A204.1 (cell line): ENCODE results near the gene HSD17B10.
"Not testable (repeated sequence)": the region's sequence is repeated elsewhere in the genome, so short reads cannot be mapped to it uniquely, and the experiment has no call there.

Experiments used
- FAIRE-seq: peaks from 2 replicates; lab custom pipeline; 2012; peaks lifted over from hg19 to GRCh38; lab: Jason Lieb, UNC

The HSD17B10 gene

DNA sequence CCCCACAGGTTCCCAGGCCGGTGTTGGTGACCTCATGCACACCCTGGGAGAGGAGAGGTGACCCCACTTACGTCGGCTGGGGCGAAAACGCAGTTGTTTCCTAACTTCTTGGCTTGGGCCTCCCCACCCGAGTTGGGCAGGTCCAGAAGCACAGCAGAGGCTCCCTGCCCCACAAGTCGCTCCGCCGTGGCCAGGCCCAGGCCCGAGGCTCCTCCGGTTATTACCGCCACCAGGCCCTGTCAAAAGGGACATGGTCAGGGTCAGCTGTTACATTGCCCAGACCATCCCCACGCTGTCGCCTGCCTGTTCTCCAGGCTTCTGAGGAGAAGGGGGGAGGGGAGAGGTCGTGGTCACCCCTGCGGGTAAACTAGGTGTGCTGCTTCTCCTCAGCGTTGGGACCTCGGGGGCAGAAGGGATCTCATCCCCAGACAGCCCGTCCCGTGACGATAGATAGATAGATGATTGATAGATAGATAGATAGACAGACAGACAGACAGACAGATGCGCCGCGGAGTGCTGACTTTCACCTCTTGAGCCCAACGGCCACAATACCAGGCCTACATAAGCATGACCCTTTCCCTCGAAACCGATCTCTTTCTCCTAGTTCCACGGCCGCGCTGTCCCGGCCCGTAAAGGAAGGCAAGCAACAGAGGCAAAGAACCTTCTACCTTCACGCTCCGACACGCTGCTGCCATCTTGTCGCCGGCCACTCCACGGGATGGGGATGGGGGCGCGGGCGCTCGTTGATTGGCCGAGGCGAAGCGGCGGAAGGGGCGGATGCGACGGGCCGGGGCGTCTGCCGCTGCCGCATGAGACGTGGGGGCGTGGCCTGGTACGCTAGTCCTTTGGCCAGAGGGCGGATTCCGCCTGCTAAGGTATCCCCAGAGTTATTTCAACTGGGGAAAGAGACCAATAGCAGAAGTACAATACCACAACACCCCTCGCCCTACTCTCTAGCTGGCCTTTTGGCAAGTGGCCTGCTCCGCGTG lies at the start of gene HSD17B10:
TSS of gene HSD17B10 (minus strand) at position 720 of the 989 bp plus-strand sequence. CDS start at position 695, 25 bp downstream.
- FAIRE-seq: no peak

DNA sequence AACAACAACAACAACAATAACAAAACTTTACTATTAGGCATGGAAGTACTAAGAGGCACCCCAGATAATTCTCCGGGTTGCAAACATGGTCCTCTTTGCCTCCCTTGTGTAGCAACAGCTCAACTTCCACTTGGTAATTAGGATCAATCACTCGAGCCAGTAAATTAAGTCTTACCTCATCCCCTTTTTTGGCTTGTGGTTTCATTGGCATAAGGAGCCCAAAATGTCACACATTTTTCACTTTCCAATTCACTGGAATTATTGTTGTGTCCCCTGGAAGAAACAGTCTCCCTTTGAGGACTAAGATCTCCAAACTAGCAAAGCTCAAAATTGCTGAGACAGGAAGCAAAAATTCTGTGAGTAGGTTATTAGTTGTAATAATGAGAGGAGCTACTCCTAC lies 49.2 kb upstream of the HSD17B10 start:
- no peak for FAIRE-seq

DNA sequence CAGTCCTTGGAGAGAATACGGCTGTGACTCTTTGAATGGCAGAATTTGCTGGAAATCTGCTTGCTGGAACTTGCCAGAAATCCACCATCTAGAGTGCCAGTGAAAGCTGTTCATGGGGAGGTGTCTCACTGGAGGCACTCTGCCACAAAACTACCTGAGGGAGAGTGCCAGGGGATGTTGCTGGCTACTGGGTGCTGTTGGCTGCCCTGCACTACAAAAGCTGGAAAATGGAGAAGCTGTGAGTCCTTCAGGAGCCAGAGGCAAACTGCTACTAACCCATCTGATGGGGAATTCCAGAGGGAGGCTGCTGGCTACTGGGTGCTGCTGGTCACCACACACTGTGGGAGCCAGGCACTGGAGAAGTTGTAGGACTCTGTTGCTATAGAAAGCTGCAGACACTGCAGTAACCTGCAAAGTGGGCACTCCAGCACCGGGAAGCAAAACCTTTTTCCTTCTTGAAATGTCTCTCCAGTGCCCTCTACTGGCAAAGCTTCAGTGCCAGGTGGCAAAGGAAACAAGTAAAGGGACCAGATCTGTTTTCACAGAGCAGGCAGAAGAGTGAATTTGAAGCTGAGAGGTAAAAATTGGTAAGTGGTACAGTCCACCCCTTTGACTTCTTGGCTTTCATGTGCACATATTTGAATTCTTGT lies 47.8 kb upstream of the HSD17B10 start:
- FAIRE-seq: no peak

DNA sequence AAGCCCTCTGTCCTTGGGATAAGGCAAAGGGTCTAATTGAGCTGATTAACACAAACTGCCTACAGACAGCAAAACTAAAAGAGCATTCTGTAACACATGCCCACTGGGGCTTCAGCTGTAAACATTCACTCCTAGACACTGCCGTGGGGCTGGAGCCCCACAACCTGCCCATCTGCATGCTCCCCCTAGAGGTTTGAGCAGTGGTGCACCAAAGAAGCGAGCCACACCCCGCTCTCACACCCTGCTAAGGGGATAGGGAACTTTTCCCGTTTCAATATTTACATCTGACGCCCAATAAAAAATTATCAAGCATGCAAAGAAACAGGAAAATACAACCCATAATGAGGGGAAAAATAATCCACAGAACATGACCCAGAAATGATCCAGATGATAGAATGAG lies 46.9 kb upstream of the HSD17B10 start:
- FAIRE-seq: no peak

DNA sequence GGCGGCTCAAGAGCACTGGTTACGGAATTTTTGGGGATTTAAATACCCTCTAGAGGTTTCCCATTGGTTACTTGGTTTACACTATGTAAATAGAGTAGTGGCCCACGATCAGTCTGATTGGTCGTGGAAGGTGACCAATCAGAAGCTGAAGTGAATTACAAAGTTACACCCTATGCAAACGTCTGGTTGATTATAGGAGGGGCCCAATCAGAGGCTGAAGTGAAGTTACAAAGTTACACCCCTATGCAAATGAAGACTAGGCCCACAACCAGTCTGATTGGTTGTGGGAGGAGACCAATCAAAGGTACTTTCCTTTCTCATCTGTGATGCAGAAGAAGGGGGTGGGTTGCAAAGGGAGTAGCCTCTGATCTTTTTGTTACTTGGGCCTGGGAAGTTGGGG lies 45.1 kb upstream of the HSD17B10 start:
- FAIRE-seq: no peak

DNA sequence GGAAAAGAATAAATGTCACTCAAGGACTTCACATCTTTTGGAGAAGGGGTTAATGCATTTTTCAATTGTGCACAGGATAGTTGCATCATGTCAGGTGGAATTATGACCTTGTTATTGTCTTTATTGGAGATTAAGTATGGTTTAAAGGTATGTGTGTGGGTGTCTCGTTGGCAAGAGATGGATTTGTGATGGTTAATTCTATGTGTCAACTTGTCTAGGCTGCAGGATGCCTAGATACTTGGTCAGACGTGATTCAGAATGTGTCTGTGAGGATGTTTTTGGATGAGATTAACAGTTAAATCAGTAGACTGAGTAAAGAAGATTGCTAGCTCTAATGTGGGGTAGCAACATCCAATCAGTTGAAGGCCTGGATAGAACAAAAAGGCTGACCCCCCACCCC lies 42.2 kb upstream of the HSD17B10 start:
- FAIRE-seq: no peak

DNA sequence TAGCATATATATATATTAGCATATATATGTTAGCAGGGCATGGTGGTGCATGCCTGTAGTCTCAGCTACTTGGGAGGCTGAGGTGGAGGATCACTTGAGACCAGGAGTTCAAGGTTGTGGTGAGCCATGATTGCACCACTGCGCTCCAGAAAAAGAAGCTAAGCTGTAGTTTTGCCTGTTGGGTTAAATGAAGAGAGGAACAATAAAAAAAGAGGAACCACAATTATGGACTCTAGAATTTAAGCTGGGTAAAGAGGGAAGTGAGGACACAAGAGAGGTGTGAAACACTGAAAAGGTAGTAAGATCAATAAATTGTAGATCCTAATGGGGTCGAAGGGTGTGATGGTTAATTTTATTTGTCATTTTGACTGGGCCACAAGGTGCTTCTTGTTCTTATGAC lies 40.5 kb upstream of the HSD17B10 start:
- no peak for FAIRE-seq

DNA sequence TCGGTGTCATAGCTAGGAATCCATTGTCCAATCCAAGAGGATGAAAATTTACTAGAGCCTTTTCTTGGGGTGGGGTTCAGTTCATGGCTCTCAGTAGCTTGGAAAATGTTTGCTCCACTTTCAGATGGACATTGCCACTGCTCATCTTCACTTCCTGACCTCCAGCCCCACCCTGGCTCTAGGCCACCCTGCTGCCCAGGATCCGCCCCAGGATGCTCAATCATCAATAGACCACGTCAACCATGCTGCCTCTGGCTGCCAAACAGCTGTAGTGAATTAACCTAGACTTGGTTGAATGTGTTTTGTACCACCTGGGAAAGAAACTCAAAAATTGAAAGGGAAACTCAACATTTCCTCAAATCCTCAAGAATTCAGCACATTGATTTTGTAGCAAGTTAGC lies 37.2 kb upstream of the HSD17B10 start:
- no peak for FAIRE-seq

DNA sequence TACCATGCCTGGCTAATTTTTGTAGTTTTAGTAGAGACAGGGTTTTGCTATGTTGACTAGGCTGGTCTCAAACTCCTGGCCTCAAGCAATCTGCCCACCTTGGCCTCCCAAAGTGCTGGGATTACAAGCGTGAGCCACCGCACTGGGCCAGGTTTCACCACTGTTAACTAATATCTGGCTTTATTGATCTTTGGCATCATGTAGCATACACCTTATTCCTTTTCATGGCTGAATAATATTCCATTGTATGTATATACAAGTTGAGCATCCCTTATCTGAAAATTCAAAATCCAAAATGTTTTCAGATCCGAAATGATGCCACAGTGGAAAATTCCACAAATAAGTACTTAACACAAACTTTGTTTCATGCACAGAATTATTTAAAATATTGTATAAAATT lies 34.5 kb upstream of the HSD17B10 start:
- not testable (repeated sequence) for FAIRE-seq

DNA sequence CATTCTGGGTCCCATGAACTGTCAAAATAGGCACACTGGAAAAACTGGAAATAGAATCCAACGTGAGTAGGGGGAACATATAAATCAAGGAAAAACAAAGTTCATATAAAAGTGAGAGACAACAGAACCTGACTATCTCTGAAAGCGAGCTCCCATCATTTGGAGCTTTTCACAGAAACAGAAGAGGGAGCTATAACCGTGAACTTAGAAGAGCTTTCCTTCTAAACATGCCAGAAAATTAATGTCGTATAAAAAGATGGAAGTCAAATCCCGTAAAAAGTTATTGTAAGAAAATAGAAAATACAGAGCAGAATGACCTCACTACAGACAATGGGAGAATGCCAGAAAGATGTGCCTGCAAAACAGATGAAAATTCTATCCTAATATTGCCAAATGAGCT lies 23.9 kb upstream of the HSD17B10 start:
- FAIRE-seq: peak; percentile 94

DNA sequence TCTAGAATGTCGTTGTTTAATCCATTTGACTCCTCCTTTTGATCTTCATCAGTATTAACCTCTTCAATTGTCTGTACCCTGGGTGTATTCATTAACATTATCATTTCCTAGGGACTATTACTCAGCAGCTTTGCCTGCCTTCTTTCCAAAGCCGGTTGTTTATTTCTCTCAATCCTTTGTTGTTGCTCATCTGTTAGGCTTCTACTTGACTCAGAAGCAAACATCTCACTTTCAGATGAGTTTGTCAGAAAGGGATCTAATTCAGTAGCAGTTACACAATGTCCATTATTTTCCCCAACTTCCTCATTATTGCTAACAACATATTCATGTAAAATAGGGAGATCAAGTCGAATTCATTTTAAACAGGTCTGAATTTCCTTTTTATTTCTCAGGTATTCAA lies 22.1 kb upstream of the HSD17B10 start:
- no peak for FAIRE-seq

DNA sequence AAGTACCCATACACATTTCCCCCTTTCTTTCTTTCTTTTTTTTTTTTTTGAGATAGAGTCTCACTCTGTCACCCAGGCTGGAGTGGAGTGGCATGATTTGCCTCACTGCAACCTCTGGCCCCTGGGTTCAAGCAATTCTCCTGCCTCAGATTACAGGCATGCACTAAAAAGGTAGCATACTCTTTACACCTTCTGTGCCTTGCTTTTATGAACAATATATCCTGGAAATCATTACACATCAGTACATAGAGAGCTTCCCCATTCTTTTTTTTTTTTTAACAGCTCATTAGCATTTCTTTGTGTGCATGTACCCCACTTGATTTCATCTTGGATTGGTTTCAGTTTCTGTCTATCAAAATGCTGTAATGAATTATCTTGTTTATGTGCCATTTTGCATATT lies 18.6 kb upstream of the HSD17B10 start:
- FAIRE-seq: no peak

DNA sequence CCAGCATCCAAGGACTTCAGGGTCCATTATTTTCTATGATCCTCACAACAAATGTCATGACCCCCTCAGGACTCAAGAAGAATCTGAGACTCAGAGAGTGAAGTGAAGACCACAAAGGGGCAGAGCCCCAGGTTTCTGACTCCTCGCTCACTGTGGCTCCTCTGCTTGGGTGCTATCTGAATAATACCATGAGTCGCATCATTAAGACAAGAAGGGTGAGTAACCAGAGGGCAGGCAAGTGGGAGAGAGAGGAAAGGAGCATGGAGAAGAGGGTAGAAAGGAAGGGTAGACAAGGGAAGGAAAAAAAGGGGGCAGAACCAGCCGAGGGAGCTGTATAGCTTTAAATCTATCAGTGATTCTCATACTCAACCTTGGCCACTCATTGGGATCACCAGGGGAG lies 15.5 kb upstream of the HSD17B10 start:
- FAIRE-seq: no peak

DNA sequence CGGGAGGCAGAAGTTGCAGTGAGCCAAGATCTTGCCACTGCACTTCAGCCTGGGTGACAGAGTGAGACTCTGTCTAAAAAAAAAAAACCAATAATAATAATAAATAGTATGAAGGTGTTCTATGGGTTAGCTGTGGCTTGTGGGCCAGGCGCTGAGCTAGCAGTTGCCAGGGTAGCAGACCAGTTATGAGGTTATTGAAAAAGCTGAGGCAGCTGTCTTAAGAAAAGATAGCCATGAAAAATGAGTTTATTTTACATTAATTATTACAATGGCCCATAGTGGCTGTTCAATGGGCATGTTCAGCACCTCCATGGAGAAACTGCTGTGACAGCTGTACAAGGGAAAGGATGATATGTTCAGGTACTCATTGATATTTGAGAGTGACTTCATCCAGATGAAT lies 13.3 kb upstream of the HSD17B10 start:
- no peak for FAIRE-seq

DNA sequence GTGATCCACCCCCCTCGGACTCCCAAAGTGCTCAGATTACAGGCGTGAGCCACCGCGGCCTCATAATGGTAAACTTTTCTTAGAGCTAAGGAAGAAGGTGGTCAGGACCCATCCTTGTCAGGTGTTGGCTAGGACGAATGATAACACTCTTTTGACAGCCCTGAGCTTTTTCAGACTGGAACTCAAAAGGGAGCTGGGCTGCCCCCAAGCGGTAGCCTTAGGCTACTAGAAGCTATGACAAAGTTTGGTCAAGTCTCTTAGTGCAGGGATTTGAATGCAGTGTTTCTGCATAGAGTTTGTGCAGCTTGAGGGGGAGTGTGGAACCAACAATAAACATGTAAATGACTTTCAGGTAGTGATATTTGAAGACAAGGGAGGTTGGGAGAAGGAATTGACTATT lies 11.8 kb upstream of the HSD17B10 start:
- FAIRE-seq: peak; percentile 44

DNA sequence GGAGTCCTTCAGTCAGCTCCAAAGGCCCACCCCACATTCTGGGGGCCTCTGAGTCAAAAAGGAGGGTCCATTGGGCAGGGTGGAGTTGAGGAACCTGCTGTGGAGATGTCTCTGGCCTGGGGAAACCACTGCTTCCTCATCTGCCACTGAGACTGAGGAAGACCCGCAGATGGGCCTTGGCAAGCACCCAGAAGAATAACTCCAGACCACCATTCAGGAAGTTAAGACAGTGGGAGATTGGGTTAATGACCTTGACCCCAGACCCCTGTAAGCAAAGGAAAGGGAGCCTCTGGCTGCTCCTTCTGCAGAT lies 8.1 kb upstream of the HSD17B10 start:
- no peak for FAIRE-seq

DNA sequence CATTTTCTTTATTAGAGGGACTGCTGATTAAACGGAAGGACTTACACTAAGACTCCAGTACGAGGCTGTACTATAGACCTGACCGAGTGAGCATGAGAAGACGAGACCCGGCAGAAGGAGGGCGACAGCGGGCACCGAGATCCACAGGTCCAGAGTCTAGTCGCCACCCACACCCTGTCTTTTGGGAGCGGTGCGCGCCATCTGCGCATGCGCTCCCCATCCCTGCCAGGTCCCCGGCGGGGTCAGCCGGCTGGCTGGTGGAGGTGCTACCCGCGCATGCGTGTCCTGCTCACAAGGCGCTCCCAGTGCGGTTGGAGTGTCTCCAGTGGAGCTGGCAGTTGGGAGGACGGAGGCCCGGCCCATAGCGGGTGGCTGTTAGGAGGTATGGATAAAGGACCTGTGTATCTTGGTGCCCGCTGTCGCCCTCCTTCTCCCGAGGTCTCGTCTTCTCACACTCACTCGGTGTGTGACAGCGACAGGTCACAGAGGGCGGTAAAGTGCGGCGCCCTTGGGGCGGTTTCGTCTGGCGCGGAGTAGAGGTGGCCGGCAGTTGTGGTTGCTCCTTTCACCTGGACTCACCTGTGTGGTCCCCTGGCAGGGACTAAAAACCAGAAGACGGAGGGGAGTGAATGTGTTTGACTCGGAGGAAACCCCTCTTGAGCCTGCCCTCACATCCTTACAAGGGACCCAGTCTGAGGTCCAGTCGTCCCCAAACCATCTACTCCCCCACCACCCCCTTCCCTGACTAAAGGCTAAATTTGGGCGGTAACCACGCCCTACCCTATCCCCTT lies 7.6 kb upstream of the HSD17B10 start:
- FAIRE-seq: no peak

DNA sequence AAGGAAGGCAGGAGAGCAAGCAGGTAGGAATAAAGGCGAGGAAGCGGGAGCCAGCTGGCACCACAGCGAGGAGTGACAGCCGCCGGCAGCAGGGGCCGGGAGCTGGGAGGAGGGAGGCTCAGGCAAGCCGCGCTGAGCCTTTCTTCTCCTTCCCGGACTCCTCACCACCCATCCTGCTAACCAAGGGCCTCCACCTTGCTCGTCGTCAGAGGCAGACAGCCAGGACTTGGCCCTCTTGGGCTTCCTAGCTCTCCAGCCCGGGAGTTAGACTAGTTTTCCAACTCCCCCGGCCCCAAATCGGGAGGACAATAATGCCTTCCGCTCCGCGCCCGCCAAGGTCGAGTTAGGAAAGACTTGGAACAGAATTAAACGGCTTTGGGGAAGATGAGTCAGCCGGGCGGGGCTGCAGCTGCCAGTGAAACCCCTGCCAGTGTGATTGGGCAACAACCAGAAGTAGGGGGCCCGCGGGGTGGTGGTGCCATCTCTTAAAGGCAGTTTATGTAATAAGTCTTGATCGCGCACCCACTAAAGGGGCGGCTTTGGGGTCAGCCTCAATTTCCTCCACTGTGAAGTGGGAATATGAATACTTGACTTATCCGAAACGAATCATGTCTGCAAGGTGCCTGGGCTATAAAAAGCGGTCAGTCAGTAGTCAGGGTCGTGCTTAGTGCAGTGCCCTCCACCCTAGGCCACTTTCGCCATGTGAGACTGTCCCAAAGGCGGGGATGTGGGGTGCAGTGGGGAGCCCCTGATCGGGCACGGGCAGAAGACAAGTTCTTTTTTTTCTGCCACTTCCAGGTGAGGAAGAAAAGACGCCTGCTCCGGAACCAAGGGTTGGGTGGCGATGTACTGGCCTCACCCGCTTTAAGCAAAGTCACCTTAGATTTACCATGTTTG lies 6.7 kb upstream of the HSD17B10 start:
- no peak for FAIRE-seq

DNA sequence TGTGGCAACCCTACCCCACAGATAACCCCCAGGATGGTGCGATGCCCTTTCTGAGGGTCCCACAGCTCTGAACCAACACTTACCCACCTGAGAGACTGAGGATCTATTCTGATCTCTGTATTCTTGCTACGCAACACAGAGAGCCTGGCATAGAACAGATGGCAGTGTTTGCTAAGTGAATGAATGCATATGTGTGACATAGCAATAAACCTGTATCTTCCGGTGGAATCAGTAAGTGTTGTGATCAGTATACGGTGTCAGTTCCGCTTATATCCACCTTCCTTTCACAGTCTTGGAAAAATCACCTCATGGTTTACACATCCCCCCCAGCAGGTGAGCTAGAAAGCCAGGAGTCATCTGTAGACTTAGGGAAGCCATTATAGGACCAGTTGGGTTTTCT lies 5.9 kb upstream of the HSD17B10 start:
- FAIRE-seq: no peak

DNA sequence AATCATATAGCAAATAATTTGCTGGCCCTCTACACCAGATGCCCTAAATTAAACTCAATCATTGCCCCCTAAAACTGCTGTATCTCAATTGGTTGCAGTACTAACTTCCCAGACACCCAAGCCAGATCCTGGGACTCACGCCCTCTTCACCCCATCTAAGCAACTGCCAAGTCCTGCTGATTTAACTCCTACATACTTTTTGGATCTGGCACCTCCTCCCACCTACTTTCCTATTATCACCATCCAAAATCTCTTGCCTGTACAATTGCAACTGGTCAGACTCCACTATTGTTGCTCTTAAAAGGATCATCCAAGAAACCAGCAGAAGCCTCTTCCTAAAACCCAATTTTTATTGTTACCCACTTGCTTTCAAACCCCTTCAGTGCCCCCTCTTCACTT lies 4.7 kb upstream of the HSD17B10 start:
- FAIRE-seq: no peak

DNA sequence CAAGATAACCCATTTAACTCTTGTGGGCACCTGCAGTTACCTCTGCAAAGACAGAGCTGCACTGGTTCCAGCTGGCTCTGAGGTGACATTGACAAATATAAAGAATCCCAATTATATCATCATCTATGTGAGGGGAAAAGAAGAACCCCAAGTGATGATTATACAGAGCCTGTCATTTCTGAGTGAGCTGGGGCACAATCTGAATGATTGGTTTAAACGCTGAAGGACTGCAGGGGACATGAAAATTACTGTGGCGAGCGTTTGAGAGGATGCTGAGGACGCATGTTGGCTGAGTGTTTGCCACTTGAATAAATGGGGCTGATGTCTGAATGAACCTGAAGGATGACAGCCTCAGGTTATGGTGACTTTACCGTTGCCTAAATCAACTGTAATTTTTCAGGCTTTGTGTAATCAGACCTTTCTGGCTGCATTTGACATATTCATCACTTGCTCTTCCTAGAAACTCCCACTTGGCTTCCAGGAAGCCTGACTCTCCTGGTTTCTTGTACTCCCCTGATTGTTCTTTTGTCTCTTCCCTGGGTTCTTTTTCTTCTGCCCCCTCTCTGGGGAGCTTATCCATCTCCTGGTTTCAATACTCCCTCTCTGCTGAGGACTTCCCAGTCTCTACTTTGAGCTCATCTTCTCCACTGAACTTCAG lies 4.1 kb upstream of the HSD17B10 start:
- FAIRE-seq: no peak
